ENCODE results near the gene LCP2.

LCP2 gene

DNA sequence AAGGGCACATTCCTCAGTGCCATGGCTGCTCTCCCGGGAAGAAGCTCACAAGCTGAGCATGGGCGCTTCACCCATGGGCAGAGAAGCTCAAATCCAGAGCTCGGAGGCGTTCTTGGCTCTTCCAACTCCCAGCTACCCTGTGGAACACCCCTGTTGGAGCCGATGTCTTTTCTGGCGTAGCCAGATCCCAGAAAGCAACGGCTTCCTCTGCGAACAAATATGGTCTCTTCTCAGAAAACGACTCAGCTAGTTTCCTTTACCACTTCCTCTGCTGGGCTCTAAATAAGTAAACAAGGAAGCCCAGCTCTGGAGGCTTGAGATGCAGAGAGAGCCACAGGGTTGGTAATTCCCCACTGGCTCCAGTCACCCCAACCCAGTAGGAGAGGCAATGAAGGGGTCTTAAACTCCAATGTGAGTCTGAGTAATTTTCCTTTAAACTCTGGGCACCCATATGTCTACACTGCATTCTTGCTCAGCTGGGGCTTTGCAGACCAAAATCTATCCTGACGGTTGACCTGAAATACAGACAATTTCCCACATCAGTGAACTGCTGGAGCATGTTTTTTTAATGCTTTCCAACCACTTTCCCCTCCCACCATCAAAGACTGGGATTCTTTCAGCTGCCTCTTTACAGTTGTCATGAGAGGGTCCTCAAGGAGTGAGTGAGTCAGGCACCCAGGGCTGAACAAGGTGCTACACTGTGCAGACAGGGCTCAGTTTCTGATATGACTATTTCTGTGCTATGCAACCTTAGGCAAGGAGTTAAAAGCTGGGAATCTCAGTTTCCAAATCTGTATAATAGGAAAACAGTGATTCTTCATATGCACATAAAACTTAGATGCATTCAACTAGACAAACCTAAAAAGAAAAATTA lies at the start of gene LCP2:
LCP2 (minus strand) TSS at position 189 of the 874 bp plus-strand sequence; CDS start at position 23, 166 bp downstream.
- no peak for DNase-seq (ENCODE audit: low read depth)
- H3K4me3 ChIP-seq (ENCODE audit: low read length) = no peak within 1 kb of the TSS
- TF ChIP-seq, protein P1, sequence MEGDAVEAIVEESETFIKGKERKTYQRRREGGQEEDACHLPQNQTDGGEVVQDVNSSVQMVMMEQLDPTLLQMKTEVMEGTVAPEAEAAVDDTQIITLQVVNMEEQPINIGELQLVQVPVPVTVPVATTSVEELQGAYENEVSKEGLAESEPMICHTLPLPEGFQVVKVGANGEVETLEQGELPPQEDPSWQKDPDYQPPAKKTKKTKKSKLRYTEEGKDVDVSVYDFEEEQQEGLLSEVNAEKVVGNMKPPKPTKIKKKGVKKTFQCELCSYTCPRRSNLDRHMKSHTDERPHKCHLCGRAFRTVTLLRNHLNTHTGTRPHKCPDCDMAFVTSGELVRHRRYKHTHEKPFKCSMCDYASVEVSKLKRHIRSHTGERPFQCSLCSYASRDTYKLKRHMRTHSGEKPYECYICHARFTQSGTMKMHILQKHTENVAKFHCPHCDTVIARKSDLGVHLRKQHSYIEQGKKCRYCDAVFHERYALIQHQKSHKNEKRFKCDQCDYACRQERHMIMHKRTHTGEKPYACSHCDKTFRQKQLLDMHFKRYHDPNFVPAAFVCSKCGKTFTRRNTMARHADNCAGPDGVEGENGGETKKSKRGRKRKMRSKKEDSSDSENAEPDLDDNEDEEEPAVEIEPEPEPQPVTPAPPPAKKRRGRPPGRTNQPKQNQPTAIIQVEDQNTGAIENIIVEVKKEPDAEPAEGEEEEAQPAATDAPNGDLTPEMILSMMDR (conservative IDR thresholded peaks at IDR 0.05; ENCODE audit: low read length) = no peak

DNA sequence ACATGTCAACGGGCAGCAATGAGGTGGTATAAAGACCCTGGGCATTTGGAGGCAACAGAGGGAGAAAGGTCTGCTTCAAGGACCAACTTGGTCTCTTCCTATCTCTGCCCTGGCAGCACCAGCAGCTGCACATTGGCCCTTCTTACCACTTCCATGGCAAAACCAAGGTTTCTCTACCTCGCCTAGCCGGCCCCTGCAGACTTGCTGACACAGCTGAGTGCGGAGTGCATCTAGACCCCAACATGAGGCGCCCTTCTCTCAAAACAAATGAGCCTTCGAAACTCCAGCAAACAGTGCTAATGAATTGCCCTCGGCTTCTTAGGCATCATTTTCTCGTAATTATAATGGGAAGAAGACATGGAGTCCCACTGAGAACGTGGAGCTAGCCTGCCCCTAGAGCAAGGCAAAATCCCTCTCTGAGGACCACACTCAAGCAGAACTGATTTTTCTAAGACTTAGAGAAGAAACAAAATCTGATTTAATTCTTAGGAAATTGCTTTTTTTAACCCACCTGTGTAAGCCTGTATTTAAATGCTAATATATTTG lies 49.5 kb upstream of the LCP2 start:
- DNase-seq (ENCODE audit: low read depth) = no peak
- TF ChIP-seq, protein P1 (conservative IDR thresholded peaks at IDR 0.05; ENCODE audit: low read length) = no peak
- H3K4me3 ChIP-seq (ENCODE audit: low read length) = no peak overlapping the region

DNA sequence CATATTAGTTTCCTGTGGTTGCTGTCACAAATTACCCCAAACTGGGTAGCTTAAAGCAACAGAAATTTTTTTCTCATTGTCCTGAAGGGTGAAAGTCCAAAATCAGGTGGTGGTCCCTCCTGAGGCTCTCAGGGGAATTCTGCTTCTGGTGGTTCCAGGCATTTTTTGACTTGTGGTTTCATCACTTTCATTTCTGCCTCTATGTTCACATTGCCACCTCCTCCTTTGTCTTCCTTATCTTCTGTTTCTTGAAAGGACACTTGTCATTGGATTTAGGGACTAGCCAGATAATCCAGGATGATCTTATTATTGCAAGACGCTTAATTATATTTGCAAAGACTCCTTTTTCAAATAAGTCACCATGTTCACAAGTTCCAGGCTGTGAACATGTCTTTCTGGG lies 48.4 kb upstream of the LCP2 start:
- H3K4me3 ChIP-seq (ENCODE audit: low read length) = no peak overlapping the region
- DNase-seq (ENCODE audit: low read depth) = no peak
- TF ChIP-seq, protein P1 (conservative IDR thresholded peaks at IDR 0.05; ENCODE audit: low read length) = no peak

DNA sequence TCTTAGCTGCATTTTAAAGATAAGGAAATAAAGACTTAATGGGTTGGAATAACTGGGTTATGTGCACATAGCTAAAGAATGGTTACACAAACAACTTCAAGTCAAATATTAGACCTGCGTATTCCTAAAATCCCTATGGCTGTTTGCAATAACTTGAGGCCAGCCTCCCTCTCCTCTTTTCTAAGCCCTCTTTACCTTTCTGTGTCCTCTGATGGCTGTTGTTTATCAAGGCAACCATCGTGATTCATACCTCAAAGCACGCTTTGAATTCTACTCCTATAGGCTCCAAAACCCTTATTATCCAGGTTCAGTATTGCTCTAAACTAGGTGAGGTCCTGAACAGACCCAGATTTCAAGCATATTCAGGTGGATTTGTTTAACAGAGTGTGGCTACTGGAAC lies 45.6 kb upstream of the LCP2 start:
- no peak for DNase-seq (ENCODE audit: low read depth)
- TF ChIP-seq, protein P1 (conservative IDR thresholded peaks at IDR 0.05; ENCODE audit: low read length) = no peak
- H3K4me3 ChIP-seq (ENCODE audit: low read length) = no peak overlapping the region

DNA sequence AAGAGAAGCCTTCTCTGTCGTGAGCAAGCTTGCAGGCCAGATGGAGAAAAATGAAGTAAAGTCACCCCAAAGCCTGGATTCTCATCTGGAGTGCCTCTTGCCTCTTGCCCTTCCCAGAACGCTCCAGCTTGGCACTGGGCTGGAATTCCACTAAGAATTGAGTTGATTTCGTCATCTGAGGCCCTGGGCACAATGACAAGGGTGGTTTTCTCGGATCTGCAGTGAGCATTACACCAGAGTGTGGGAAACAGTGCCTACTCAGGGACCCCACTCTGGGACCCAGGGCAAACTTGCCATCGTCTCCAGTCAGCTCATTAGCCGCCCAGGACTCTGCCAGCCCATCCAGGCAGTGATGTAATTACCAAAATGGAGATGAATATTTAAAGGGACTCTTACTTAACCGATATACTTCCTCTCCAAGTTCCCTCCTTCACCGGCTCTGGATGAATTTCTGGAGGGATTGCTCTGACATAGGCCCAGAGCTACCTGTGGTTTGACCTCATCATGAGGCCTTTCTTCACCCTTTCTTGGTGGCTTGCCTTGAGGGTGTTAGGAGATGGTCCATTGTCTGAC lies 44.7 kb upstream of the LCP2 start:
- no peak overlapping the region for H3K4me3 ChIP-seq (ENCODE audit: low read length)
- peak; percentile 21 for DNase-seq (ENCODE audit: low read depth)
- TF ChIP-seq, protein P1 (conservative IDR thresholded peaks at IDR 0.05; ENCODE audit: low read length) = no peak

DNA sequence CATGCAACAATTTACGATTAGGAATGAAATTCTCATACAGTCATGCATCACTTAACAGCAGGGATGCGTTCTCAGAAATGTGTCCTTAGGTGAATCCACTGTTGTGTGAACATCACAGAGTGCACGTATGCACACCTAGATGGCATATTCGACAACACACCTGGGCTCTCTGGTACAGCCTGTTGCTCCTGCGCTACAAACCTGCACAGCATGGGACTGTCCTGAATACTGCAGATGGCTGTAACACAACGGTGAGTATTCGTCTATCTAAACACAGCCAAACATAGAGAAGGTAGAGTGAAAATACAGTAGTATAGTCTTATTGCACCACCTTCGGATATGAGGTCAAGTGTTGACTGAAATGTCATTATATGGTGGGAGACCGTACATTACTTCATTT lies 44.0 kb upstream of the LCP2 start:
- H3K4me3 ChIP-seq (ENCODE audit: low read length) = no peak overlapping the region
- no peak for DNase-seq (ENCODE audit: low read depth)
- TF ChIP-seq, protein P1 (conservative IDR thresholded peaks at IDR 0.05; ENCODE audit: low read length) = no peak
